ENCODE data around the gene NSG1.
"Not testable (repeated sequence)": the region's sequence is repeated elsewhere in the genome, so short reads cannot be mapped to it uniquely, and the experiment has no call there.

NSG1 gene

DNA sequence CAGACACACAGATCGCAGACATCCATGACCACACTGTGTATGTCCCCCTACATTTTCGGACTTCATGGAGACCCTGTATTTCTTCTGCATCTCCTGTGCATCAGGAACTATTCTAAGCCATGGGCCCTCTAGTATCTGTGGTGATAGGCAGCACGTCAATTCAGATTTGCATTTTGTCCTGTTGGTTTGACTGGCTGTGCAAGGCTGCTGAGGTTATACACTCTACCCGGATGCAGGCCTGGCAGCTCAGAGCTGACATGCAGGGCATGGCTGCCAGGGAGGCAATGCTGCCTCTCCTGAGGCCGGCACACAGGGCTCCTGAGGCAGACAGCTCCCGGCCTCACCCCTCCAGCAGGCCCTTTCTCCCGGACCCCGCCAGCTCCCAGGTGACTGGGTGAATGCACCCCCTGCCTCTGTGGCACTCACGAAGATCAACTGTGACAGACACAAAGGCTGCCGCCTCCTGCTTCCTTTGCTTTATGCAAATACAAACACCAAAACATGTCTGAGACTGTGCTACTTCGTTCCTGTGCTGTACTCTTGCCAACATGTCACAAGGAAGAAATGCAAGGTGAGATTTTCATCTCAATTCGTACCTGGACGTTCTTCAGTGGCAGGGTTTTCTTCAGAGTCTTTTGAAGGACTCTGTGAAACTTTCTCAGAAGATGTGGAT is 51.0 kb downstream of the NSG1 start:
- no peak for DNase-seq

DNA sequence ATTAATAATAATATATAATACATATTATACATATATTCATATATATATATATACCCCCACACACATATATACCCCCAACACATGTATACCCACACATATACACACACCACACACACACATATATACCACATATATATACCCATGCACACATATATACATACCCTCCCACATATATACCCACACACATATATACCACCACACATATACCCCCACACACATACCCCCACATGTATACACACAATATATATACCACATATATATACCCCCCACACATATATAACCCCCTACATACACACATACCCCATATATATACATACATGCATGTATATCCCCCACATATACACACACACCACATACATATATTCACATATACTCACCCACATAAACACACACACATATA is 52.0 kb downstream of the NSG1 start:
- no peak for DNase-seq

DNA sequence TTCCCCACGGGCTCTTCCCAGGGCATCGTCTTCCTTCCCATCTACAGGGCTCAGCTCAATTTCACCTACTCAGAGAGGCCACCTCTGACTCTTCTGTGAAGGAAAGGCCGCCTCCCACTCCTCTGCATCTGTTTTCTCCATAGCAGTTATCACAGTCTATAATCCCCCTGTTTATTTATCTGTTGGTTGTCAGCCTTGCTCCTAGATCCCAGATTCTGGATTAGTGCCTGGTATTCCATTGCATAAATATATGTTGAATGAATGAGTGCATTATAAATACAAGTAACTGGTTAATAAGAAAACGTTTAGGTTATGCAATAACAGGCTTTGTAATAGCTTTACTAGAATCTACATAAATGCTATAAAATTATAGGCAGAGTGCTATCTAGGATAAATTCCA is 52.9 kb downstream of the NSG1 start:
- no peak for DNase-seq

DNA sequence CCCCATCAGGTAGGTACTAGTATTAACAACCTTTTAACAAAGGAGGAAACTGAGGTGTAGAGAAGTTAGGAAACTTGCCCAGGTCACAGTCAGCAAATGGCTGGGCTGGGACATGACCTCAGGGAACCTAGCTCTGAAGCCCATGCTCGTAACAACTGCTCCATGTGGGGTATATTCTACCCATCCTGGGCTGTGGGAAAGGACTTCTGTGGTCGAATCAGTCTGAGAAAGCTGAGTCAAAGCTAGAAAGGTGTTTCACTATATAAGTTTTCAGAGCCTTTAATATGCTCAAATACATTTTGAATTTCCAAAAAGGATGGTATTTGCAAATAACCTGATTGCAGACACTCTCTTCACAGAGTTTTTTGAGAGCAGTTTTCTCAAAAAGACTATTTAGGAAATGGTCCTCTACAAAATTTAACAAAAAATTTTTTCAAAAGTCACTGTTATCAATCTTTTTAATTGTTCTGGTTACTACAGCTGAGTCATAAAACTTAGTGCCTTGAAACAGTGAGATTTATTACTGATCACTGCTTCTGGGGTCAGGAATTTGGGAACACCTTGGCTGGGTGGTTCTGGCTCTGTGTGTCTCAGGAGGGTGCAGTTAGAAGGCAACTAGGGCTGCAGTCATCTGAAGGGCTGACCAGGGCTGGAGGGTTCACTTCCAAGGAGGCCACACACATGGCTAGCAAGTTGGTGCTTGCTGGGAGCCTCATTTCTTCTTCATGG is 53.6 kb downstream of the NSG1 start:
- DNase-seq, result no peak

DNA sequence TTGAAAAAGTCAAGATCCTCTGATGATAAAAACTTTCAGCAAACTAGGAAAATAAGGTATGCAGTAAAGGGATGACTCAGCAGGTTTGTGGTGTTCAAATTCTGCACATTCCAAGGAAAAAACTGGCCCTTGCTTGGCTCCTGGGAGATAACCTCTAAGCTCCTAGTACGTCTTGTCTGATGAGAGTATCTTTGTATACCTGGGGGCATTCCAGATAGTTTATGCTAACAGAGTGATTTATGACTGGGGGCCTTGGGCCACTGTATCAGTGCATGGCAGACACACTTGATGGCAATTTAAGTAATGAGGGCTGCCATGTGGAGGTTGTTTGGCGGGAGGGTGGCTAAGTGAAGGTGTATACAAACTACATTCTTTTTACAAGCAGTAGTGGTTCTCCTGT is 56.9 kb downstream of the NSG1 start:
- DNase-seq, result no peak

DNA sequence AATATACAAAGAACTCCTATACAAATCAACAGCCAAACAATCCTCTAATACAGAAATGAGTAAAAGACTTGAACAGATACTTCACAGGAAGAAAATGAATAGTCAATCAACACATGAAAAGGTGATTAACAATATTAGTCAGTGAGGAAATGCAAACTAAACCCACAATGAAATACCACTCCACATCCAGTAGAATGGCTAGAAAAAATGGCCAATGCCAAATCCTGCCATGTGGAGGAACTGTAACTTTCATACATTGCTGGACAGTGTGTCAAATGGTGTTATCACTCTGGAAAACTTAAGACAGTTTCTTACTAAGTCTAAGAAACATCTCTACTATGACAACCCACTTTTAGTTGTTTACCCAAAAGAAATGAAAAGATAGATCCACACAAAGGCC is 59.5 kb downstream of the NSG1 start:
- no peak for DNase-seq

DNA sequence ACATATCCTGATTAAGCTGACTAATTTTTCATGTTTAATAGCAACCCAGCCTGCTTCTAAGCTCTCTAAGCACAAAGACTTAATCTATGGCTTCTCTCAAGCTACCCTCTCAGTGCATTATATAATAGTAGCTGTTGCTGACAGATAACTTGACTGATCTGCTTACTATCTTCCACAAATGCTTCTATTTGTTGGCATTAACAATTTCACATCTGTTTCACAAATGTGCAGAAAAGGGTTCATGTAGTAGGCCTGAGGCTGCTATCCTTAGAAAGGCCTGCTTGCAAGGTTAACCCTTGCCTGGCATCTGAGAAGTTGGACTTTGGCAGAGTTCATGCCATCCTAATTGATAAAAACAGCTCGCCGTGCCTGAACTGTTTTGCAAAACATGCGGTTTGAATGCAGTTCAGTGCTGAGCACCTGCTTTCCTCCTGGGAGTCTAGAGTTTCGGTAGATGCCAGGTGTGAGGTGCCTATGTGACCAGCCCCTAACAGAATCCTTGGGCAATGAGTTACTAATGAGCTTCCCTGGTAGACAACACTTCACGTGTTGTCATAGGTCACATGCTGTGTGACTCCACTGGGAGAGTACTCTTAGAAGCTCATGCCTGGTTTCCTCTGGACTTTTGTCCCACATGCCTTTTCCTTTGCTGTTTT is 68.4 kb downstream of the NSG1 start:
- DNase-seq, result no peak

DNA sequence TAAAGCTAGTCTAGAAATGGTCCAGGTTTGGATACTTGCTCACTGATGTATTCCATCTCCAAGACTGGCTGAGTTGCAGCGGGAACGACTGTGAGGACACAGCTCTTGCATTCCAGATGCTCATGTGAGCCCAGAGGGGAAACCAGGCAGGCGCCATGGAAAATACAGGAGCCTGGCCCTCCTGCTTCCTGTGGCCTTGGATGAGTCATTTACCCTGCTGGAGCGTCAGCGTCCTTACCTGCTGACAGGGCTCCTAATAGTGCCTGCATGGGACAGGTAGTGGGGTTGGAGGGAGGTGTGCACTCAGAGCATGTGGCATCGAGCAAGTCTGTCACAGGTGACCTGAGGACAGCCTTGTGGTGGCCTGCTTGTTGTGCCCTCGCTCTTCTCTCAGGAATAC is 69.4 kb downstream of the NSG1 start:
- no peak for DNase-seq

DNA sequence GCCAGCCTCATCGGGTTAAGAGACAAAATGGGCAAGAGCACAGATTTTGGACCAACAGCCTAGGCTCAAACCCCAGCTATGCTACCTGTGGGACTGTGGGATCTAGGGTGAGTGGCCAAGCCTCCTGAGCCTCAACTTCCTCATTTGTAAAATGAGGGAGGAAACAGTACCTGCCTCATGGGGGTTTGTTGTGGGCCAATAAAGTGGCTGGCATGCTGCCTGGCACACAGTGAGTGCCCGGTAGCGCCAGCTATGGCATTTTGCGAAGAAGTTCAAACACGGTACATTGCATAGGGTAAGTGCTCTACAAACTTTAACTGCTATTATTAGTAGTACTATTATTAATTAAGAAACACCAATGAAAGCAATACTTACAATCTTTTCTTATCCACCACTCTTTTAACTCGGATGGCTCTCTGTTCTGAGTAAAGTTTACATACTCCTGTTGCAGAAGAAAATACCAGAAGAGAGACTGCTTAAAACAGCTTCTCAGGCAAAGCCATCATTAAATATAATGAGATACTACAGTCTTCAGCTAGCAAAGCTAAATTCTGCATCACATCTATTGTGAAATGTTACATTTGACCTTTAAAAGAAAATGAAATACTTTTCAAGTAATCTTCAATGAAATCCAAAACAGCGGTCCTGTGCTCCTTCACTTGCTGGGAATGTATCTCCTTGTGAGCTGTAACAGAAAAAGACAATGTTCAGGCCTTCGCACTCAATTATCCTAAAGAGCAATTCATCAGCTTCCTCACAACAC is 70.1 kb downstream of the NSG1 start:
- no peak for DNase-seq

DNA sequence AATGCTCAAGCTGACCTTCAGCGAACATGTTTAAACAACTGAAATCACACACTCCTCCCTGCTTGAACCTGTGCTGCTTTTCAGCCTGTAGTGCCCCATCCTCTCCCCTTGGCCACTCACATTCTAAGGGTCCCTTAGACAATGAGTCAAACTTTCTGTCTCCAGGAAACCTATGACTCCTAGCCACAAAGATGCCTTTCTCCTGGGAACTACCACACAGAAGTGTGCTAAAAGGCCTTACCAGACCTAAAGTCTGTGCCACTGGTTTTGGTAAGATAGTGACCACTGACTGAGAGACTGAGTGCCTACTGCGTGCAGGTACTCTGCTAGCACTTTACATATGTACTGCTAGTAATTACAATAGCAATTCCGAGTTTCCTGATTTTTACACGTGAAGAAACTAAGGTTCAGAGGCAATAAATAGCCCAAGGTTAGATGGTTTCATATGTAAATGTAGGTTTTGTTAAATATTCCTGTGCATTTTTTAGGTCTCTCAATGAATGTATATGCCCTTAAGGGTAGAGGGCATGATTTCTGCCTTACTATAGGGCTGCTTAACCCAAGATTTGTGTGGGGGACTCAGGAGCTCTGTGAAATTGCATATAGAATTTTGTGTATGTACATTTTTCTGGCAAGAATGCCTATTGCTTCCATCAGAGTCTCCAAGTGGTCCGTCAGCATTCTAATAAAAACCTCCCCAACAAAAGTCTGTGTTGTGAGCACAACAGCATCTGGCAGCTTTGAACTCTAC is 71.1 kb downstream of the NSG1 start:
- DNase-seq, result no peak

DNA sequence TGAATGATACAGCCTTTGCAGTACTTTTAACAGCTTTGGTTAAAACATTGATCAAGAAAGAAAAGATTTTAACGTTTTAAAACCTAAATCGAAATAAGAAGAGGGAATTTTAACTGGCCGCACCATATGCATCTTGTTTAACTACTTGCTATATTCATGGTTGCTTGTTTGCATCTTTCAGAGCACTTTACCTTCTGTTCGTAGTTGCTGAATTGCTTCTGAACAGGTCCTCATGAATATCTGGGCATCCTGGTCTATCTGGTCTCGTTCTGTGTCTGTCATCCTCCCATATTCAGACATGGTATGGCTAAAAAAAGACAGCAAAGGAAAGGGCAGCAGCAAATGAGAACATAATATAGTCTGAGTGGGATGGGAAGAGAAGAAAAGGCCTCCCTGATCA is 72.3 kb downstream of the NSG1 start:
- no peak for DNase-seq

DNA sequence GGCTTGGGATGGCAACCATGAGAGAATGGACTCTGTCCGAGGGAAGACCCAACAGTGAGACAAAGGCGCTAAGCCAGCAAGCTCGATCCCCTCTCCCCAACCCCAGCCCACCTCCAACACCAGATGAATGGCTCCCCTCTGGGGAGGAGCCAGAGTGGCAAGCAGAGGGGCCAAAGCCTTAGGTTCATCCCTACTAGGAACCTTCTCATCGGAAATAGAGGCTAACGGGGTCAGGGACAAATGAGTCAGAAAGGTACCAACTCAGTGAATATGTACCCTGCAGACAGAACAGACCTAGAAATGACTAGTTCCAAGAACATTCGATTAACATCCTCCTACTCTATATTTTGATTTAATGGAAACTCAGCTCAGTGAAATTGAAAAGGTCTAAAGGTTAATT is 73.9 kb downstream of the NSG1 start:
- no peak for DNase-seq

DNA sequence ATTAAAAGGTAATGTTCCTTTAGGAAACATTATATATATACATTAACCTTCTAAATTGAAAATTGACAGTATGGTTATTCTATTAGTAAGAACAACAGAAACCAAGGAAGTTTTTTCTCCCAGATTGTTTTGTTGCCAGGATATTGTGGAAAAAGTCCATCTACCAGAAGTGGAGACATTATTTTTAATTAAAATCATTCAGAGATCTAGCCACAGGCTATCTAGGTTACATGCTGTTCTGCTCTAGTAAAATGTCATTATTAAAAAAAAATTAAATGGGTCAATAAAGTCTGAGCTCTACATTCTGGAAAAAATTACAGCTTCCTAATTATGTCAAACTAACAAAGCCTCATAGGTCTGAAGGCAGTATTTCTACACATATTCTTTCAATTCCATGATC is 74.3 kb downstream of the NSG1 start:
- DNase-seq, result no peak

DNA sequence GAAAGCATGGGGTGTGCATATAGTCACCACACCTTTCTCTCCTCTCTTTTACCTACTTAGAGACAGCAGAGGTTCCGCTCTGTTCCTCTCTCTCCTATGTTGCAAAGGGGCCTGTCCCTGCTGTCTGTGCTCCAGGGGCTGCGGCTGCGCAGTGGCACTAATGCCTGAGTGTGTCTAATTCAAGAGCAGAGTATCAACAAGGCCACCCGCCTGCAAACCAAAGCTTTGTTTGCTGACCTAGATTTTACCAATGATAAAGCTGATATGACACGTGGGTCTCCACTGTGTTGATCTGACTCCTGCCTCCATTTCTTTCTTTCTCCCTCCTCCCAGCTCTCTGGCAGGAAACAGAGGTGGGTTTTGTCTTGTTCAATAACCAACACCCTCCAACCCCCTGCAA is 74.9 kb downstream of the NSG1 start:
- no peak for DNase-seq

DNA sequence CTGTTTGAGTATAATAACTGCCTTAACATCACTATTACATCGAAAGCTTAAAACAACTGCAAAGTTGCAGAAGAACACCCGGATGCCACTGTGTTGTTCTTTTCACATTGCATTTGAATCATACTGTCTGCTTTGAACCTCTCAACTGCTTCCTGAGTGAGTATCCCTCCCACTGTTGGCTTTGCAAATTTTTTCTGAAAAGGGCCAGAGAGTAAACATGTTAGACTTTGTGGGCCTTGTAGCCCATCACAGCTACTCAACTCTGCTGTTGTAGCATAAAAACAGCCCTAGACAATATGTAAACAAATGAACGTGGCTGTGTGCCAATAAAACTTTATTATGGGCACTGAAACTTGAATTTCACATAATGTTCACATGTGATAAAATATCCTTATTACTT is 76.1 kb downstream of the NSG1 start:
- no peak for DNase-seq

DNA sequence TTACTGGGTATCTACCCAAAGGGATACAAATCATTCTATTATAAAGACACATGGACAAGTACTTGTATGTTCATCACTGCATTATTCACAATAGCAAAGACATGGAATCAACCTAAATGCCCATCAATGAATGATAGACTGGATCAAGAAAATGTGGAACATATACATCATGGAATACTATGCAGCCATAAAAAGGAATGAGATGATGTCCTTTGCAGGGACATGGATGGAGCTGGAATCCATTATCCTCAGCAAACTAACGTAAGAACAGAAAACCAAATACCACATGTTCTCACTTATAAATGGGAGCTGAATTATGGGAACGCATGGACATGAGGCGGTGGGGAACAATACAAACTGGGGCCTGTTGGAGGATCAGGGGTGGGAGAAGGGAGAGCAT is 78.3 kb downstream of the NSG1 start:
- DNase-seq, result not testable (repeated sequence)

Measured in DMS 273 treated with DMSO at 0.1 percent for 48 hours (cell line).